Fibroblast of the aortic adventitia (primary cell): ENCODE results near the gene RHEX. TPM values are rescaled to one million over a fixed set of nuclear protein-coding genes. Genes with fewer than 3 reads are reported as not detected.
"Not testable (repeated sequence)": the region's sequence is repeated elsewhere in the genome, so short reads cannot be mapped to it uniquely, and the experiment has no call there.

Source experiments
- DNase-seq: peaks from one replicate; pipeline ENCODE4 v3.0.0-alpha.2; 2010; ENCODE audit warnings: low read depth
- H3K4me3 ChIP-seq: 2 replicates; pipeline ENCODE4 v1.5.1; 2011; ENCODE audit warnings: low read depth, mild to moderate bottlenecking, control low read depth, low read length, moderate library complexity
- CTCF ChIP-seq: IDR thresholded peaks from 2 replicates; pipeline ENCODE4 v1.5.1; 2011; ENCODE audit warnings: mild to moderate bottlenecking, low read length, control low read depth, inconsistent platforms; ENCODE audit not compliant: insufficient read depth
- total RNA-seq: library from RNA; depleted of rRNA; stranded (reverse); fragments of >200 nt; gene quantifications from 2 replicates; pipeline ENCODE4 v1.2.3, GENCODE V29; 2012; ENCODE audit warnings: low replicate concordance

RHEX gene
- total RNA-seq, 1 donor: not detected

- TF ChIP-seq CTCF: no peak
- no peak for DNase-seq
These were observed 2.9 kb upstream of the RHEX start for GRCh38 chr1:206049919-206050600.

DNA sequence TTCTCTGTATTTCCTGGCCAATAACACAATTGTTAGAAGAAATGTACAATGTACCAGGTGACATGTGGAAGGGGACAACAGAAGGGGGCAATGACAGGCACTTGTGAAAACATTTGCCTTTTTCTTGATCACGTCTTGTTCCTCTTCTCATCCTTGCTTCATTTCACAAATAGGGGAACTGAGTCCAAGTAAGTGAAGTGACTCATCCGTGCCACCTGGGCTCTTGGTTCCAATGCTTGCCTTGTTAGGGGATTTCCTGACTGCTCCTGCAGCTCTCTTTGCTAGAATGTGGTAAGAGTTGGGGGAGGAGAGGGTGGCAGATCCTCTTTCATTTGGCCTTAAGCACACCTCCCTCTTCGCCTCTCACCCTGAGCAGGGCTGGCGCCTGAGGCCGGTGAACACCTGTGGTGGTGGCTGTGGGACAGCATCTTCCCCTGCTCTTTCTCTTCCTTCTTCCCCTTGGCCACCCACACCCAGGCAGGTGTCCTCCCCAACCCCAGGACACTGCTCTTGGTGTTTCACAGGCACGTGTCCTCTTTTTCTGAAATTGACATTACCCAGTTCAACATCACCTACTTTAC is 2.2 kb upstream of the RHEX start:
- no peak for TF ChIP-seq CTCF
- no peak overlapping the region for H3K4me3 ChIP-seq
- DNase-seq: no peak

More at GRCh38 chr1:206049919-206050600, 2.9 kb upstream of the RHEX start:
- H3K4me3 ChIP-seq: no peak overlapping the region

GRCh38 chr1:206052231-206052865 is 625 bp upstream of the RHEX start:
- not testable (repeated sequence) for H3K4me3 ChIP-seq, DNase-seq

GRCh38 chr1:206053616-206054015 is 643 bp downstream of the RHEX start:
- H3K4me3 ChIP-seq, DNase-seq: not testable (repeated sequence)

DNA sequence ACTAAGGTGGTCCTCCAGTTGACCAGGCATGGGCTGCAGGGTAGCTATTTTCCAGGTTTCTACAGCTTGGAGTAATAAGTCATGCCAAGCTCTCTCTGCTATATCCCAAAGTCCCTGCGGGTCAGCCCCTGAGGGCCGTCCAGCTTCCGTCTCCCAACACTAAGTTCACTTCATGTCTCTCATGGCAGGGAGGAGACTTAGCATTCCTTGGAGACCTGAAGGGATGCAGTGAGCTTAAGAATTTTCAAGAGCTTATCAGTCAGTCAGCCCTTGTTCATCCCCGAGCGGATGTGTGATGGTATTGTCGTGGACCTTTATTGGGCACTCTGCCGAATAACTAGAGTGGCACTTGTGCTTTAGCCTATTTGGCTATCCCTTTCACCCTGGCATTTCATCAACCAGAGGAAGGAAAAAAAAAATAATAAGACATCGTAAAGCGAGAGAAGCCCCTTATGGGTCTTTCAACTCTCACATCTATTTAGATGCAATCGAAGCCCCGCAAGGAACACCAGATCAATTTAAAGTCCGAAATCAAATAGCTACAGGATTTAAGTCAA is 2.2 kb downstream of the RHEX start:
- not testable (repeated sequence) for H3K4me3 ChIP-seq, DNase-seq

- not testable (repeated sequence) for H3K4me3 ChIP-seq, DNase-seq
These were observed 2.8 kb downstream of the RHEX start for GRCh38 chr1:206055639-206056323.

- not testable (repeated sequence) for DNase-seq, H3K4me3 ChIP-seq
These were observed 5.4 kb downstream of the RHEX start for GRCh38 chr1:206058289-206058926.

DNA sequence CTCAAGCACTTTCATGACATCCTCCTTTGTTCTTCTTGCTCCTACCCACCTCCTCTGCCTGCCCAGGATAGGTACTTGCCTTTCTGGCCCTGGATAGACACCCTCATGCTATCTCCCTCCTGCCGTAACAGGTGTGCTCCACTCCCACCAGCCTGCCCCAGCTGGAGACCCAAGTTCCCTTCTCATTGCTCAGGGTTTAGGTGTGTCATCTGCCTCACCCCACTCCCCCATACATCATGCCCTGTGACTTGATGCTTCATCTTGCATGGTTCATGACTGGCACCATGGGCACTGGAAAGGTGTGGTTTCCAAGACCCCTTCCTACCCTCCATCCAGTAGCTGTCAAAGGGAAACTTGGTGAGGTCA is 5.9 kb downstream of the RHEX start:
- TF ChIP-seq CTCF: no peak
- H3K4me3 ChIP-seq: no peak overlapping the region
- DNase-seq: no peak

DNA sequence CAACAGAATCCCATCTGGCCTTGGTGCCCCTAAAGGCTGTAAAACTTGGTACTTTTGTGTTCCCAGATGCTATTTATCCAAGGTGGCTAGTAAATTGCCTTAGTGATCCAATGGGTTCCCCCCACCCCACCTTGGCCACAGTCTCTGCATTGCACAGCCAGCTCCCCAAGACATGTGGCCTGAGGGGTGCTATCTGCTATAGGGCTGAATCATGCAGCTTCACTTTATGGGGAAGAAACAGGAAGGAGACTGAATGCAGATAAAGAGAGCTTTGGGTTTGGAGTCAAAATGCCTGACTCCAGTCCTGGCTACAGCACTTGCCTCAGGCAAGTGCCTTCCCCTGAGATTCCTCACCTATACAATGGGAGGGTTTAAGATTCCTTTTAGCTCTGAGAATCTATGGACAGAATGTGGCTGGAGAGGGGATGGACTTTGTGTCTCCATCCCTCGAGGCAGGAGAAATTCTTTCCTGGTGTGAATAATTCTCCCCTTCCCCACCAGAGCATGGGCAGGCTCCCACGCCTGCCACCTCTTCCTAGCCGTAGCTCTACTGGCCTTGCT is 6.5 kb downstream of the RHEX start:
- no peak overlapping the region for H3K4me3 ChIP-seq
- no peak for TF ChIP-seq CTCF
- DNase-seq: no peak
